NCI-H82 treated with DMSO at 0.1 percent for 48 hours (cell line): ENCODE data around the gene RRP12.

Source experiments
- DNase-seq: peaks from one replicate; lab custom pipeline; 2025; ENCODE audit not compliant: unreplicated experiment; lab: John Stamatoyannopoulos, UW

RRP12 gene

GRCh38 chr10:97314671-97315070 lies 86.5 kb downstream of the RRP12 start:
- DNase-seq: no peak

- no peak for DNase-seq
Measured at GRCh38 chr10:97312897-97313296, 88.2 kb downstream of the RRP12 start.

- DNase-seq: no peak
Measured at GRCh38 chr10:97311111-97311626, 90.0 kb downstream of the RRP12 start.

DNA sequence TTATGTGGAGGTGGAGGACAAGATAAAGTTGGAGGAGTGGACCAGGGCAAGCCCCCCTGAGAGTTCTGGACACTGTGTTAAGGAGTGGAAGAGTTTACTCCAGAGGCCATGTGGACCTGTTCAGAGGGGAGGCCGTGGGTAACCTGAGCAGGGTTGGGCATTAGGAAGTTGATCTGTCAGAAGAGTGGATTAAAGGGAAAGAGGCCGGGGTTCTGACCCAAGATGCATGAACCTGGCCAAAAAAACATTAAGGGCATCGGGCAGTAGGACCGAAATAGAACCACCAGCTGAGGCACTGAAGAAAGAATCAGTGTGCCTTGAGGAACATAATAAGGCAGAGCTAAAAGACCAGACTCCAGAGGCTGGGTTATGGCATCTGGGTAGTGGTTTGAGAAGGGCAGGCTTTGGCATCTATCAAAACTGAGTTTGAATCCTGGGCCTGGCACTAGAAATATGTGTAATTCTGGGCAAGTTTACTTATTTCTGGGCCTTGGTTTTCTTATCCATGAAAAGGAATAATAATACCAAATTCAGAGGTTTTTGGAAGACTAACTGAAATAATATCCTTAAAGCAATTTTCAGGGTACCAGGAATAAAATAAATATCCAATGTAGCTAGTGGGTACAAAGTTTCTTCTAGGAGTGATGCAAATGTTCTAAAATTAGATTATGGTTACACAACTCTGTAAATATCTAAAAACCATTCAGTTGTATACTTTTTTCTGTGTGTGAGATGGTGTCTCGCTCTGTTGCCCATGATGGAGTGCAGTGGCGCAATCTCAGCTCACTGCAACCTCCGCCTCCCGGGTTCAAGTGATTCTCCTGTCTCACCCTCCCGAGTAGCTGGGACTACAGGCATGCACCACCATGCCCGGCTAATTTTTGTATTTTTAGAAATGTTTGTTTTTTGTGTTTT lies 93.0 kb downstream of the RRP12 start:
- DNase-seq: no peak

GRCh38 chr10:97307441-97307840 lies 93.7 kb downstream of the RRP12 start:
- DNase-seq: no peak
